Esophagus muscularis mucosa (tissue), 4 donors: ENCODE results near the gene ELOF1.

ENCODE experiments used
- CTCF ChIP-seq, 3 experiments: fragments of 200-600 bp in 2 of 3; fragments of 450-650 bp in 1 of 3; sonication (generic) in 2 of 3; IDR thresholded peaks; one replicate each; pipeline ENCODE4 v1.5.1; 2017 to 2019; ENCODE audit warnings: antibody characterized with exemption in 3 of 3, mild to moderate bottlenecking in 2 of 3, moderate library complexity in 1 of 3
- EP300 ChIP-seq: sonication (generic); formaldehyde crosslinking; IDR thresholded peaks from one replicate; pipeline ENCODE4 v1.6.1; 2017; ENCODE audit warnings: antibody characterized with exemption
- POLR2A ChIP-seq: fragments of 450-650 bp; IDR thresholded peaks from one replicate; pipeline ENCODE4 v1.6.1; 2017; ENCODE audit warnings: antibody characterized with exemption, moderate library complexity, mild to moderate bottlenecking, low read depth
- POLR2AphosphoS5 ChIP-seq, 2 donors: sonication (generic); formaldehyde crosslinking; IDR thresholded peaks; one replicate each; pipeline ENCODE4 v1.6.1; 2017; ENCODE audit warnings: antibody characterized with exemption in 2 of 2

- TF ChIP-seq EP300 (no peak), POLR2AphosphoS5 (IDR thresholded peaks at IDR 0.05) (peak; percentile 85 to 96), CTCF (IDR thresholded peaks at IDR 0.05) (peak; percentile 83 to 97 (median 94)), POLR2A (peak; percentile 61)
Measured at GRCh38 chr19:11535792-11536595, 23.0 kb downstream of the ELOF1 start.
